ENCODE measurements around the gene COMTD1.
"Not testable (repeated sequence)": the region's sequence is repeated elsewhere in the genome, so short reads cannot be mapped to it uniquely, and the experiment has no call there.

COMTD1 gene

DNA sequence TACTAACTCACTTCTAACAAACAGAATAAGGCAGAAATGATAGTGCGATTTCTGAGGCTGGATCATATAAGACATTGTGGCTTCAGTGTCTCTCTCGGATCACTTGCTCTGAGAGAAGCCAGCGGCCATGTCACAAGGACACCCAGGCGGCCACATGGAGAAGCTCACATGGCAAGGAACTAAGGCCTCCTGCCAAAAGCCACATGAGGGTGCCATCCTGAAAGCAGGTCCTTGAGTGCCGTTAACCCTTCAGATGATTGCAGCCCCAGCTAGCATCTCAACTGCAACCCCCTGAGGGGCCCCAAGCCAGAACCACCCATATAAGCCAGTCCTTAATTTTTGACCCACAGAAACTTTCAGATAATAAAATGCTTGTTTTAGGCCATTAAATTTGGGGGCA lies 32.0 kb downstream of the COMTD1 start:
- no peak overlapping the region for H3K4me3 ChIP-seq (replicated peaks in 1 of 2; ENCODE audit: low read depth in 2 of 2, low read length in 2 of 2)
- TF ChIP-seq, protein P1, sequence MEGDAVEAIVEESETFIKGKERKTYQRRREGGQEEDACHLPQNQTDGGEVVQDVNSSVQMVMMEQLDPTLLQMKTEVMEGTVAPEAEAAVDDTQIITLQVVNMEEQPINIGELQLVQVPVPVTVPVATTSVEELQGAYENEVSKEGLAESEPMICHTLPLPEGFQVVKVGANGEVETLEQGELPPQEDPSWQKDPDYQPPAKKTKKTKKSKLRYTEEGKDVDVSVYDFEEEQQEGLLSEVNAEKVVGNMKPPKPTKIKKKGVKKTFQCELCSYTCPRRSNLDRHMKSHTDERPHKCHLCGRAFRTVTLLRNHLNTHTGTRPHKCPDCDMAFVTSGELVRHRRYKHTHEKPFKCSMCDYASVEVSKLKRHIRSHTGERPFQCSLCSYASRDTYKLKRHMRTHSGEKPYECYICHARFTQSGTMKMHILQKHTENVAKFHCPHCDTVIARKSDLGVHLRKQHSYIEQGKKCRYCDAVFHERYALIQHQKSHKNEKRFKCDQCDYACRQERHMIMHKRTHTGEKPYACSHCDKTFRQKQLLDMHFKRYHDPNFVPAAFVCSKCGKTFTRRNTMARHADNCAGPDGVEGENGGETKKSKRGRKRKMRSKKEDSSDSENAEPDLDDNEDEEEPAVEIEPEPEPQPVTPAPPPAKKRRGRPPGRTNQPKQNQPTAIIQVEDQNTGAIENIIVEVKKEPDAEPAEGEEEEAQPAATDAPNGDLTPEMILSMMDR (IDR thresholded peaks at IDR 0.05; ENCODE audit: low read depth, low read length): no peak
- DNase-seq (ENCODE audit: low read depth in 2 of 2): no peak

DNA sequence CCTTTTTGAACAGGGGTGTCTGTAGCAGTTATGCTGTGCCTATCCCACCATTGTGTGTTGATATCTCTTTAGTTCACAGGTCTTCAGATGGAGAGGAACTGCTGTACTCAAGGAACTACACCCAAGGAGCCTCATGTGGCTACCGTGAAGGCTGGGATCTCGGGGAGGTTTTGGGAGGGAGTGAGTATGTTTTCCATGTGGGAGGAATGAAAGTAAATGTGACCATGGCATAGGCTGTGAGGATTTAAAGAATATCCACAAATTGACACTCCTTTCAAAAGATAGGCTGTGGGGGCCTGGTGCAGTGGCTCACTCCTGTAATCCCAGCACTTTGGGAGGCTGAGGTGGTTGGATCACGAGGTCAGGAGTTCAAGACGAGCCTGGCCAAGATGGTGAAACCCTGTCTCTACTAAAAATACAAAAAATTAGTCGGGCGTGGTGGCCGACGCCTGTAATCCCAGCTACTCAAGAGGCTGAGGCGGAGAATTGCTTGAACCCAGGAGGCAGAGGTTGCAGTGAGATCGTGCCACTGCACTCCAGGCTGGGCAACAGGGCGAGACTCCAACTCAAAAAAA lies 32.6 kb downstream of the COMTD1 start:
- DNase-seq (ENCODE audit: low read depth in 2 of 2); H3K4me3 ChIP-seq (replicated peaks in 1 of 2; ENCODE audit: low read depth in 2 of 2, low read length in 2 of 2): not testable (repeated sequence)

DNA sequence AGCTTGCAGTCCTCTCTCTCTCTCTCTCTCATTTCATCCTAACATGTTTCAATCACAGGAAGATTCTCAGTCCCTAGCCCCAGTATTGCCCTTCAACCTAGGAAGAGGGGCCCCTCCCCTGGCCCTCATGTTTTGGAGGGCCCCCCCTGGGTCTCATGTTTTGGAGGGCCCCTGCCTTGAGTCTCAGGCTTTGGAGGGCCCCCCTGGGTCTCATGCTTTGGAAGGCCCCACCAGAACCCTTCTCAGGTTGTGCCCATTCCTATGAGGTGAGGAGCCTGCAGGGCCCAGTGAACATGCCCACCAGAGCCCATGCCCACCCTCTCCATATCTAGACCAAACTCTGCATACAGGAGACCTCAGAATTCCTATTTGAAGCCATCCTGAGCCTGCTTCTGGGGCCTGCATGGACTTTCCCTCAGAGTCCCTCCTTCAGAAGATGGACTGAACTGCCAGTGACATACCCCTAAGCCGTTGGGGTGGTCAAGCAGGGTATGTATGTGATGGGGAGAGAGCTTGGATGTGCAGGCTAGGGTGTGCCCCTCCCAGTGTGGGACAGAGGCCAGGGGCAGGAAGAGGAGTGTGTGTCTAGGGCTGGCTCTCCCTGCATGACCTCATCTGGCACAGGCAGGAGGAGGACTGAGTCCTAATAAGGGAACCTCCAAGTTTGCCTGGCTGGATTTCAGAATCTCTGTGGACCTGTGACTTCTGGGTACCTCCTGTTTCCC lies 33.3 kb downstream of the COMTD1 start:
- no peak overlapping the region for H3K4me3 ChIP-seq (replicated peaks in 1 of 2; ENCODE audit: low read depth in 2 of 2, low read length in 2 of 2)
- TF ChIP-seq, protein P1 (IDR thresholded peaks at IDR 0.05; ENCODE audit: low read depth, low read length): no peak
- peak; percentile 75 to 80 for DNase-seq (ENCODE audit: low read depth in 2 of 2)

DNA sequence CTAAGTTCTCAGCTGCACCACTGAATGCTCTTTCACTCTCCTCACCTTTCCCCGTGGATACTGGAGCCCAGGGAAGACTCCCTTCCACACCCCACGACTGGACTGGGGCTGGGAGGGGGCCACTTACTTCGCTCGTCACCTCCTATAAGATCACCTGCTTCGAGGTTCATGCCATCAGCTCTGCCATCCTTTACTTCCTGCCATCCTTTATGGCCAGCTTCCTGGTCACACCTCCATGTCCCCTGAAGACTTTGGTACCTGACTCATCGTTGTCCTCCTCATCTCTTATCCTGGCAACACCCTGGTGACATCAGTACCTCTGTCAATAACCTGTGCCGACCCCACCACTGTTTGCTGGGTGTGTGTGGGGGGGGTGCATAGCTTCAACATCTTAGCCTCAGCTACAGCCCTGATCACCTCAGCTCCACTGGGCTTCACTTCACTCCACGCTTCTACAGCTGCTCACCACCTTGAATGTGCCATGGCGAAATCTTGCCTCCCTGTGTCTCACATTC lies 33.9 kb downstream of the COMTD1 start:
- TF ChIP-seq, protein P1 (IDR thresholded peaks at IDR 0.05; ENCODE audit: low read depth, low read length): no peak
- no peak for DNase-seq (ENCODE audit: low read depth in 2 of 2)
- no peak overlapping the region for H3K4me3 ChIP-seq (replicated peaks in 1 of 2; ENCODE audit: low read depth in 2 of 2, low read length in 2 of 2)

DNA sequence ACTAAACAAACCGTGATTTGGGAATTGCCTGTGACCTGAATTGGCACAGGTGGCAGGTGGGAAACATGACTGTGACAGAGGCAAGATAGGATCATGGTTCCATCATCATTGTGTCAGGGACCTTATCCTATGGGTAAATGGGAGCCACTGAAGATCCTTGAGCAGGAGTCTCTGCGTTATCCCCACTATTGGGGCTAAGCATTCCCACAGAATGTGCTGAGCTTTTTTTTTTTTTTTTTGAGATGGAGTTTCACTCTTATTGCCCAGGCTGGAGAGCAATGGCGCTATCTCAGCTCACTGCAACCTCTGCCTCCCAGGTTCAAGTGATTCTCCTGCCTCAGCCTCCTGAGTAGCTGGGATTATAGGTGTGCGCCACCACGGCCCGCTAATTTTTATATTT lies 35.8 kb downstream of the COMTD1 start:
- not testable (repeated sequence) for H3K4me3 ChIP-seq (replicated peaks in 1 of 2; ENCODE audit: low read depth in 2 of 2, low read length in 2 of 2); DNase-seq (ENCODE audit: low read depth in 2 of 2)

DNA sequence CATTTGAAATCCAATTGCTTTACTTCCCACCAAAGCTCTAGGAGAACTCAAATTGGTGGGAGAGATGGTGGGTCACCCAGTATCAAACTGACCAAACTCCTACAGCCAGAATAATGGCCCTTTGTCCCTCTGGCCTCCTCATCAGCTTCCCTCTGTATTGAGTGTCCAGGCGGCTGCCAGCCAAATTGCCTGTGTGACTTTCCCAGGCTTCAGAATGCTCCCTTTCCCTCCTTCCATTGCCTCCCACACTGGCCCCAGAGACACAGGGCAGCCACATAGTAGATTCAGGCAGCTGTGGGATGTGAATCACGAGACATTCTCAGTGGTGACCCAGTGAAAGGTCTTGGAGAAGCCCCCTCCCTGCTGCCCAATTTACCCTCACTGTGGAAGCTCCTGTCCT lies 37.9 kb downstream of the COMTD1 start:
- no peak for DNase-seq (ENCODE audit: low read depth in 2 of 2)
- TF ChIP-seq, protein P1 (IDR thresholded peaks at IDR 0.05; ENCODE audit: low read depth, low read length): no peak
- H3K4me3 ChIP-seq (replicated peaks in 1 of 2; ENCODE audit: low read depth in 2 of 2, low read length in 2 of 2): no peak overlapping the region

DNA sequence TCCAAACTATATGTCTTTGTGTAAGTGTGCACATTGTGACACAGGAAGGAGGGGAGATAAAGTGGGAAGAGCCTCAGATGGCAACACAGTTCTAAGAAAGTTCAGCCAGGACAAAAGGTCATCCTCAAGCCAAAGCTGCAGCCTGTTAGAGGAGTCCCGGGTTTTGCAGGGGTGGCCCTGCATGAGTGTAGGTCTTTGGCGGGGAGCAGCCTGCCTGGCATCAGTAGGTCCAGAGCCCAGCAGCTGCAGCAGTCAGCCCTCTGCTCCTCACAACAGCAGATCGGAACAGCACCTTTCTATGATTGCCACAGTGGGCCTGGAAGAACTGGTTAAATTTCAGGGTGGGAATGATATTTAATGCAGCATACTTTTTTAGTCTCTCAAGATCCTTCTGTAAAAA lies 38.7 kb downstream of the COMTD1 start:
- TF ChIP-seq, protein P1 (IDR thresholded peaks at IDR 0.05; ENCODE audit: low read depth, low read length): no peak
- H3K4me3 ChIP-seq (replicated peaks in 1 of 2; ENCODE audit: low read depth in 2 of 2, low read length in 2 of 2): no peak overlapping the region
- DNase-seq (ENCODE audit: low read depth in 2 of 2): no peak
